ENCODE measurements around the gene TSPAN9.
"Not testable (repeated sequence)": the region's sequence is repeated elsewhere in the genome, so short reads cannot be mapped to it uniquely, and the experiment has no call there.

Gene TSPAN9

GRCh38 chr12:3045494-3045893 is 31.7 kb upstream of the TSPAN9 start:
- DNase-seq: no peak

GRCh38 chr12:3045989-3046388 is 31.2 kb upstream of the TSPAN9 start:
- DNase-seq: no peak

- no peak for DNase-seq
These were observed 30.6 kb upstream of the TSPAN9 start for GRCh38 chr12:3046441-3047200.

DNA sequence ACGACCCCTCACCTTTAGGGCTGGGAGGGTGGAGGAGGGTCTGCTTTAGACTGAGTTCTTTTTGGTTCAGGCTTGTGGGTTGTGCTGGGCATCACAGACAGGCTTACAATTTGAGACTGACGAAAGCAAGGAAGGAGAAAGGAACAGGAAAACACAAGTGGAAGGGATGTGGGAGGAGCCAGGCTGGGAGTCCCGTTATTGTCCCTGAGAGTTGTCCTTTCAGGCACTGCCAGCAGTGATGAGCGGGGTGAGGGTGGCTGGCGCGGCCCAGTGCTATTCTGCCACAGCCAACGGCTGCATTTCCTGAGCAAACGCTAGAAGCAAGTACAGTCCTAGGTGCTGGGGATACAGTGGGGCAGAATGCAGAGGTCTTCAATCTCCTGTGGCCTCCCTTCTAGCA is 29.2 kb upstream of the TSPAN9 start:
- DNase-seq: no peak

DNA sequence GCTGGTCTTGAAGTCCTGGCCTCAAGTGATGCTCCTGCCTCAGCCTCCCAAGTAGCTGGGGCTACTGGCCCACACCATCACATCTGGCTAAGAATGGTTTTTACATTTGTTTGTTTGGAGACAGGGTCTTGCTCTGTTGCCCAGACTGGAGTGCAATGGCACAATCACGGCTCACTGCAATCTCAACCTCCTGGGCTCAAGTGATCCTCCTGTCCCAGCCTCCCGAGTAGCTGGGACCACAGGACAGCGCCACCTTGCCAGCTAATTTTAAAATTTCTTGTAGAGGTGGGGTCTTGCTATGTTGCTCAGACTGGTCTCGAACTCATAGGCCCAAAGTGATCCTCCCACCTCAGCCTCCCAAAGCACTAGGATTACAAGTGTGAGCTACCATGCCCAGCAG is 28.6 kb upstream of the TSPAN9 start:
- DNase-seq: no peak

- DNase-seq: no peak
These were observed 28.0 kb upstream of the TSPAN9 start for GRCh38 chr12:3049176-3049575.

- no peak for DNase-seq
These were observed 27.4 kb upstream of the TSPAN9 start for GRCh38 chr12:3049611-3050249.

DNA sequence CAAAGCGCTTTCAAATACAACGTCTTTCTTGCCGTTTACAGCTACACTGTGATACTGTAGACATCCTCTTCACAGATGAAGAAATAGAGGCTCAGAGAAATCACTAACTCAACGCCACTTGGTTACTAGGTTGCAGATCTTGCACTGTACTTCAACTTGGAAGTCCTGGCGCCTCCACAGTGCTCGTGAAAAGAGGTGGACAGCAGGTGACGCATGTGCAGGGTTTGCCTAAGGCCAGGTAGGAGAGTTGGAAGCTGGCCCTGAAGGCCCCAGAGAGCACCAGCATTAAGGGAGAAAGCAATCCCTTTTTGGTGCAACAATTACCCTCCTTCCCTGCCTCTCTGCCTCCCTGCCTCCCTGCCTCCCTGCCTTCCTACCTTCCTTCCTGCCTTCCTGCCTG is 22.8 kb upstream of the TSPAN9 start:
- DNase-seq: no peak

- no peak for DNase-seq
These were observed 22.0 kb upstream of the TSPAN9 start for GRCh38 chr12:3055026-3055703.

- peak; percentile 3 for DNase-seq
These were observed 21.3 kb upstream of the TSPAN9 start for GRCh38 chr12:3055704-3056467.

DNA sequence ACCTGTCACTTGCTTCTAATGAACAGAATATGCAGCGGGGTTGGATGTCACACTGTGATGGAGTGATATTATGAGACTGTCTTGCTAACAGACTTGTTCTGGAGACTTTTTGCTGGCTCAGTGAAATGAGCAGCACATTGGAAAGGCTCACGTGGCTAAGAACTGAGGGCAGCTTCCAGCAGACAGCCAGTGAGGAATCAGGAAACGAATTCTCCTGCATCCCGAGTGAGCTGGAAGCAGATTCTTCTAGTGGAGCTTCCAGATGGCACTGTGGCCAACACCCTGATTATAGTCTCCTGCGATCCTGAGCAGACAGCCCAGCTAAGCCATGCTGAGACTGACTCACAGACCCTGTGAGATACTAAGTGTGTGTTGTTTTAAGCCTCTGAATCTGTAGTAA is 16.1 kb upstream of the TSPAN9 start:
- peak; percentile 5 for DNase-seq

DNA sequence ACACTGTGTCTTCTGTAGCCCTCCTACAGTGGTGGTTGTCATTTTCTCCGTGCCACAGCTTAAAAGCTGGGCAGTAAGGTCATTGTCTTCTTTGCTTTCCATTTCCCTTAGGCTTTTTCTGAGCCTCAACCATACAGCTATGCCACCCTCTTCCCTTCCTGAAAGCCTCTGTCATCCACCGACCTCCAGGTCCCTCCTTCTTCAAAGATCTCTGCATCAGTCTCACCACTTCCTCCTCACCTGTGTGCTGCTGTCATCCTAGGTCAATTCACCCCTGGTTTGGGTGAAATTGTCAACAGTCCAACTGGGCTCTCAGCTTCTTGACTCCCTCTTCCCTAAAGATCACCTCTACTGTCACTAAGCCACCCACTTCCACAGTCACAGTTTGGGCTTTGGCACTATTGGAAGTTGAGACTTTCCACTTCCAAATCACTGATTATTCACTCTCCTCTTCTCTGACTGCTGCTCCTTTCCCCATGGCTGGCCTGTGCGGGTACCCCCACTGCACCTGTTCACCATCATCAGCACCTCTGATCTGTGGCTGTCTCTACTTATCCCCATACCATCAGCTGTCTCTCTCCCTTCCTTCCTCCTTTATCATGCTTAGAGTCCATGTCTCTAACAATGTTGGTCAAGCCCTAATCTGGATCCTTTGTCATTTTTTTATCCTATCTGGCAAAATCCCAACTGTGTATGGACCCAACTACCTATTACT is 15.5 kb upstream of the TSPAN9 start:
- DNase-seq: no peak

- DNase-seq: no peak
These were observed 11.9 kb upstream of the TSPAN9 start for GRCh38 chr12:3065300-3065699.

GRCh38 chr12:3065846-3066245 is 11.3 kb upstream of the TSPAN9 start:
- DNase-seq: not testable (repeated sequence)

- DNase-seq: no peak
These were observed 7.5 kb upstream of the TSPAN9 start for GRCh38 chr12:3069714-3070113.

DNA sequence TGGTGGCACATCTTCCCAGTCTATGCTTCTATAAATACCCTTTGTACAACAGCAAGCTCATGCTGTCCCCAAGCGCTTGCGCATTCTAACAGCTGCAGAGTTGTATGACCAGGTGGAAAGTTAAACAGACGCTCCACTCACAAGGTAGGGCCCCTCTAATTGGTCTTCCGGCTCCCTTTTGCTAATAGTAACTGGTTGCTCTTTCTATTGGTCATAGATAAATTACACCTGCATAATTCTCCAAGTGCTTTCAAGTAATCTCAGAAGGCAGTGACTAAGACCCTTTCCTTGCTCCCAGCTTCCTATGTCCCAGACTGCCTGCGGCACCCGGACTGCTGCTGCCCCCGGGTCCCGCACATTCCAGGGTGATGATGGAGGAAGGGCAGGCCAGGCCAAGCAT is 6.1 kb upstream of the TSPAN9 start:
- DNase-seq: no peak

GRCh38 chr12:3071710-3072109 is 5.5 kb upstream of the TSPAN9 start:
- DNase-seq: no peak

DNA sequence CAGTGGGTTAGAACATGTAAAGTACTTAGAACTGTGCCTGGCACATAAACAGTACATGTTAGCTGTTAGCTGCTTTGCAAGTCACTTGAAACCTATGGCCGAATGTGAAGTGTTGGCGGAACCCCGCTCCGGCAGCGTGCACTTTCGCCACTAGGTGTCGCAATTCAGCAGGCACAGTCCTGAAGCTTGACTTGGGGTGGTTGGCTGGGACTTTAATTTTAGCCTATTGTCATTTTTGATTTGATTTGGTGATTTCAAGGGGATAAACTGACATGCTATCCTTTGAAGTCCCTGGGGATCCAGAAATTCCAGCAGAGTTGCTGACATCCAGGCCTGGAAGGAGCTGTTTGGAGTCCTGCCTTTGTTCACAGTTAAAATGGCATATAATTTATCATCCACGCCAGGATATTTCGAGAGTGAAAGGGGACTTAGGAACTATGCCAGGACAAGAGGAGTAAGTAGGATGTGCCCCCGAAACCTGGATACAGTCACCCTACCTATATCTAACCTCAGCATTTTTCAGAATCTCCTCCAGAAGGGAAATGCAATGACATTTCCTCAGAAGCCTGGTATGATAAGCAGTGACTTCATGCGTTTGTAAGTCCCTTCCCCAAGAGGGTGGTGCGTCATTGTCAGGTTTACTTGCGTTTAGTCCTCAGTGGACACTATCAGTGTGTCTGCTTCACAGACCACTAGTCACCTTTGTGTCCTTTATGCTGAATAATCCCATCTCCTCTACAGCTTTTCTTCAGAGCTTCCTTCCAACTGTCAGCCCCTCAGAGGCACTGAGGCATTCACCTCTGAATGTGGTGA is 3.5 kb upstream of the TSPAN9 start:
- peak; percentile 60 for DNase-seq

DNA sequence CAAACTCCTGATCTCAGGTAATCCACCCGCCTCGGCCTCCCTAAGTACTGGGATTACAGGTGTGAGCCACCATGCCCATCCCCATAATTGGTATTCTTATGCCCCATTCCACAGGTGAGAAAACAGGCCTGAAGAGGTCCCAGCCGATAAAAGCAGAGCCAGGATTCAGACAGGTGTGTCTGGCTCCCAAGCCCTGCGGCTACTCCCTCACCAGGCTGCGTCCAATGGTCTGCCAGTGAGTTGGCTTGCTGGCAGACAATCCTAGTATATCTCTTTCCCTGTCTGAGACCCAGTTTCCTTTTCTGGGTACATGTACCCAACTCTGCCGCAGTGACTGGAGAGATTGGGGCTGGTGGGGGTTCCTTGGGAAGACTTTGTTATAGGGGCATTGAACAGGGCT is 1.9 kb upstream of the TSPAN9 start:
- no peak for DNase-seq

GRCh38 chr12:3077572-3078081 is 448 bp downstream of the TSPAN9 start:
- DNase-seq: peak; percentile 43

DNA sequence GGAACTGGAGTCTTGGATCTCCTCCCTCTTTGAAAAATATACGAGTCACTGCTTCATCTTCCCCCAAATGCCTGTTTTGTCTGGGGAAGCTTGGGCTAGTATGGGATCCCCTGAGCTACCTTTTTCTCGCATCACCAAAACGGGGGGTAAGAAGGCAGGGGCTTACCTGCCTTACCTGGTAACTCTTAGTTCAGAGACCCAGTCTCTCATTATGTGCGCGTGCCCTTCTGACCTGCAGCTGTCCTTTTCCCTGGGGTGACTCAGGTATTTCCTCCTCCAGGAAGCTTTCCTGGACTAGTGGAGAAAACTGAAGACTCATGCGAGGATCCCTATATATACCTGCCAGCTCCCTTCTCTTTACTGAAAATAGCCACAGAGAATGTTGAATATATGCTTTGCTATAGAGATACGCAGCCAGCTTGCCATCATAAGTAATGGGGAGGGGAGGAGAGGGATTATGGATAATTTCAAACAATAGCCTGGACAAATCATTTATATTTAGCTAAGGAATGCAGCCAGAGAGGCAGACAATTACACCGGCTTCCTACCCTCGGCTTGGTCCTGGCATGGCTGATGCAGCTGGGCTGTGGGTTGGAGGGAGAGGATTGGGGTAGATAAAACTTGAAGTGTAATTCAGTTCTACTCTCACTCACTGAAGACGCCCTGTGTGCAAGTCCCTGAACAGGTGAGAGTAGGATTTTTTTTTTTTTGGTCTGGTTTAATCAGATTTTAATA is 1.1 kb downstream of the TSPAN9 start:
- no peak for DNase-seq
